MM.1S (cell line): ENCODE results near the gene STK31.

ENCODE experiments used
- DNase-seq: peaks from one replicate; pipeline ENCODE4 v3.0.0-alpha.2; 2015
- H2AFZ ChIP-seq: fragments of 300-600 bp; sonication (generic); 2 replicates; pipeline ENCODE4 v1.6.0; 2016; ENCODE audit warnings: antibody characterized with exemption, low read length
- H3F3A ChIP-seq: fragments of 300-600 bp; sonication (generic); 2 replicates; pipeline ENCODE4 v1.6.1; 2016; ENCODE audit warnings: mild to moderate bottlenecking, antibody characterized with exemption, low read length, moderate library complexity, mixed read lengths; ENCODE audit not compliant: insufficient read depth
- H3K27ac ChIP-seq: fragments of 300-600 bp; sonication (generic); 2 replicates; pipeline ENCODE4 v1.5.1; 2016; ENCODE audit warnings: mild to moderate bottlenecking, low read length
- H3K27me3 ChIP-seq: fragments of 300-600 bp; sonication (generic); replicated peaks from 2 replicates; pipeline ENCODE4 v1.6.0; 2016; ENCODE audit warnings: low read length; ENCODE audit not compliant: insufficient read depth
- H3K36me3 ChIP-seq: fragments of 300-600 bp; sonication (generic); replicated peaks from 2 replicates; pipeline ENCODE4 v1.6.1; 2016; ENCODE audit warnings: mild to moderate bottlenecking, low read length, mixed read lengths; ENCODE audit not compliant: insufficient read depth
- H3K4me1 ChIP-seq: fragments of 300-600 bp; sonication (generic); 2 replicates; pipeline ENCODE4 v1.6.1; 2016; ENCODE audit warnings: low read length, mixed read lengths
- H3K4me2 ChIP-seq: fragments of 300-600 bp; sonication (generic); 2 replicates; pipeline ENCODE4 v1.6.0; 2016; ENCODE audit warnings: low read depth, low read length
- H3K4me3 ChIP-seq: fragments of 300-600 bp; sonication (generic); 2 replicates; pipeline ENCODE4 v1.5.1; 2016; ENCODE audit warnings: low read length, mixed read lengths
- H3K79me2 ChIP-seq: fragments of 300-600 bp; sonication (generic); 2 replicates; pipeline ENCODE4 v1.6.1; 2016; ENCODE audit warnings: mixed run types, low read length, mixed read lengths
- H3K9ac ChIP-seq: fragments of 300-600 bp; sonication (generic); 2 replicates; pipeline ENCODE4 v1.6.1; 2016; ENCODE audit warnings: low read length, mixed read lengths
- H3K9me2 ChIP-seq: fragments of 300-600 bp; sonication (generic); replicated peaks from 2 replicates; pipeline ENCODE4 v1.6.1; 2016; ENCODE audit warnings: mild to moderate bottlenecking, low read length, mixed read lengths; ENCODE audit not compliant: insufficient read depth
- H3K9me3 ChIP-seq: fragments of 300-600 bp; sonication (generic); replicated peaks from 2 replicates; pipeline ENCODE4 v1.6.1; 2016; ENCODE audit warnings: mild to moderate bottlenecking, low read length, mixed read lengths; ENCODE audit not compliant: insufficient read depth
- H4K20me1 ChIP-seq: fragments of 300-600 bp; sonication (generic); 2 replicates; pipeline ENCODE4 v1.6.1; 2016; ENCODE audit warnings: mild to moderate bottlenecking, low read length, moderate library complexity, mixed read lengths; ENCODE audit not compliant: insufficient read depth
- EZH2 ChIP-seq: fragments of 300-600 bp; sonication (generic); optimal IDR thresholded peaks from 2 replicates; pipeline ENCODE3; 2017; ENCODE audit warnings: low read depth, mild to moderate bottlenecking, antibody characterized with exemption, low read length, mixed read lengths
- EZH2phosphoT487 ChIP-seq: fragments of 300-600 bp; sonication (generic); IDR thresholded peaks from 2 replicates; pipeline ENCODE4 v1.6.1; 2018; ENCODE audit warnings: antibody characterized with exemption, low read length
- TF ChIP-seq, protein P1 (sequence below): fragments of 300-600 bp; sonication (generic); IDR thresholded peaks from 2 replicates; pipeline ENCODE4 v1.5.1; 2016; ENCODE audit warnings: antibody characterized with exemption, low read length, mixed read lengths

STK31 gene

DNA sequence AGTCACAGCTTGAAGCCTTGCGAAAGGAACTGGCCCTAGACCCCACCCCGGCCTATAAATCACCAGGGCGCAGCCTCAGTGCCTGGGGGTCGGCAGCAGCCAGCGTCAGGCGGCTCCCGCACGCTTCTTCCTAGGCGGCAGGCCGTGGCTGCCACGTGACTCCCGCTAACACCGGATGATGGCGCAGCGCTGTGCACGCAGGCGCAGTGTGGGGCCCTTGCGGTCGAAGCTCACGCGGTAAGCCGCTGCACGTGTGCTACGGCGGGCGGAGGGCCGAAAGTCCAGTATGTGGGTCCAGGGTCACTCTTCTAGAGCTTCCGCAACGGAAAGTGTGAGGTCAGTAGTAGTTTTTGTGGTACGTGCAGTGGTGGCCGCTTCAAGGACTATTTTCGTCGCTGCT lies at the start of gene STK31:
Gene STK31 (plus strand): TSS at position 220 of the 400 bp plus-strand sequence. CDS start 67 bp downstream, at position 287.
- no peak for DNase-seq
- H3K36me3 ChIP-seq, result no peaks in the 10 kb centered on the region
- no peak within 1 kb of the TSS for H2AFZ ChIP-seq

DNA sequence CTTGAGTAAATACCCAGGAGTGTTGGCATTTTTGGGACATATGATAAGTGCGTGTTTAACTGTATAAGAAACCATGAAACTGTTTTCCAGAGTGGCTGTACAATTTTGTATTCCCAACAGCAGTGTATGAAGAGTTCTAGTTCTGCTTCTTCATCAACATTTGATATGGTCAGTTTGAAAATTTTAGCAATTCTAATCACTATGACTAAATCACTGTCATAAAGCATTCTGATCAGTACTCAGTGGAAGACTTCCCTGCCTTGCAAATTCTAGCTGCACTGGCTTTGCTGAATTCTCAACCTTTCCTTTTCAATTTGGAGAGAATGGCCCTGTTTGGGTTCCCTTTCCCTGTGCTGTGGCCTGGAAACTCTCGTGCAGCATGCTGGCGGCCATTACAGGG lies 48.6 kb upstream of the STK31 start:
- no peak overlapping the region for H3K4me3 ChIP-seq
- no peaks in the 10 kb centered on the region for H3K4me1 ChIP-seq
- no peaks in the 10 kb centered on the region for H3F3A ChIP-seq
- no peaks in the 10 kb centered on the region for H3K79me2 ChIP-seq
- no peaks in the 10 kb centered on the region for H3K9me2 ChIP-seq
- H3K27ac ChIP-seq, result no peak overlapping the region
- TF ChIP-seq, protein P1, sequence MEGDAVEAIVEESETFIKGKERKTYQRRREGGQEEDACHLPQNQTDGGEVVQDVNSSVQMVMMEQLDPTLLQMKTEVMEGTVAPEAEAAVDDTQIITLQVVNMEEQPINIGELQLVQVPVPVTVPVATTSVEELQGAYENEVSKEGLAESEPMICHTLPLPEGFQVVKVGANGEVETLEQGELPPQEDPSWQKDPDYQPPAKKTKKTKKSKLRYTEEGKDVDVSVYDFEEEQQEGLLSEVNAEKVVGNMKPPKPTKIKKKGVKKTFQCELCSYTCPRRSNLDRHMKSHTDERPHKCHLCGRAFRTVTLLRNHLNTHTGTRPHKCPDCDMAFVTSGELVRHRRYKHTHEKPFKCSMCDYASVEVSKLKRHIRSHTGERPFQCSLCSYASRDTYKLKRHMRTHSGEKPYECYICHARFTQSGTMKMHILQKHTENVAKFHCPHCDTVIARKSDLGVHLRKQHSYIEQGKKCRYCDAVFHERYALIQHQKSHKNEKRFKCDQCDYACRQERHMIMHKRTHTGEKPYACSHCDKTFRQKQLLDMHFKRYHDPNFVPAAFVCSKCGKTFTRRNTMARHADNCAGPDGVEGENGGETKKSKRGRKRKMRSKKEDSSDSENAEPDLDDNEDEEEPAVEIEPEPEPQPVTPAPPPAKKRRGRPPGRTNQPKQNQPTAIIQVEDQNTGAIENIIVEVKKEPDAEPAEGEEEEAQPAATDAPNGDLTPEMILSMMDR, result no peak
- no peak for TF ChIP-seq EZH2phosphoT487
- TF ChIP-seq EZH2, result no peak
- no peaks in the 10 kb centered on the region for H3K9me3 ChIP-seq
- DNase-seq, result no peak
- no peaks in the 10 kb centered on the region for H3K36me3 ChIP-seq
- H4K20me1 ChIP-seq, result no peaks in the 10 kb centered on the region
- H3K9ac ChIP-seq, result no peak overlapping the region
- no peak overlapping the region for H2AFZ ChIP-seq
- no peak overlapping the region for H3K4me2 ChIP-seq
- H3K27me3 ChIP-seq, result no peaks in the 10 kb centered on the region

More for the DNA sequence above, at the start of gene STK31:
- no peaks in the 10 kb centered on the region for H3K9me2 ChIP-seq
- H3K27ac ChIP-seq, result no peak within 1 kb of the TSS
- no peak within 1 kb of the TSS for H3K4me2 ChIP-seq
- H3K4me3 ChIP-seq, result no peak within 1 kb of the TSS
- H3K4me1 ChIP-seq, result no peaks in the 10 kb centered on the region
- no peak within 1 kb of the TSS for H3K9ac ChIP-seq
- no peaks in the 10 kb centered on the region for H4K20me1 ChIP-seq
- no peaks in the 10 kb centered on the region for H3K27me3 ChIP-seq
- no peaks in the 10 kb centered on the region for H3K79me2 ChIP-seq
- TF ChIP-seq EZH2 (no peak), EZH2phosphoT487 (no peak)
- TF ChIP-seq, protein P1, result no peak
- H3K9me3 ChIP-seq, result no peaks in the 10 kb centered on the region
- no peaks in the 10 kb centered on the region for H3F3A ChIP-seq

- no peak for DNase-seq
- H3K9ac ChIP-seq, result no peak overlapping the region
- H3K9me2 ChIP-seq, result no peaks in the 10 kb centered on the region
- H3K9me3 ChIP-seq, result no peaks in the 10 kb centered on the region
- no peak overlapping the region for H3K27ac ChIP-seq
- no peaks in the 10 kb centered on the region for H3F3A ChIP-seq
- no peak overlapping the region for H2AFZ ChIP-seq
- no peak for TF ChIP-seq EZH2
- TF ChIP-seq, protein P1, result no peak
- H3K36me3 ChIP-seq, result no peaks in the 10 kb centered on the region
- no peak overlapping the region for H3K4me2 ChIP-seq
- H4K20me1 ChIP-seq, result no peaks in the 10 kb centered on the region
- no peaks in the 10 kb centered on the region for H3K4me1 ChIP-seq
- no peaks in the 10 kb centered on the region for H3K27me3 ChIP-seq
- H3K4me3 ChIP-seq, result no peak overlapping the region
- H3K79me2 ChIP-seq, result no peaks in the 10 kb centered on the region
Measured at GRCh38 chr7:23662124-23662983, 47.7 kb upstream of the STK31 start.
